Ovary (tissue), 9 donors: ENCODE measurements around the gene PRRG4. TPM values are rescaled to one million over a fixed set of nuclear protein-coding genes. Genes with fewer than 3 reads are reported as not detected.

Experiments
- DNase-seq, 5 donors: peaks; one replicate each; pipeline ENCODE4 v3.0.0-alpha.2; 2019 to 2020
- H3K27ac ChIP-seq, 2 donors: fragments of 200-600 bp; one replicate each; pipeline versions ENCODE4 v1.5.1 to v1.8.0; 2019 to 2022
- H3K27me3 ChIP-seq: fragments of 200-600 bp; one replicate; pipeline ENCODE4 v1.8.0; 2022
- H3K36me3 ChIP-seq: fragments of 200-600 bp; sonication (generic); one replicate; pipeline ENCODE4 v1.5.1; 2019
- H3K4me1 ChIP-seq: one replicate; pipeline ENCODE4 v1.8.1; 2013; ENCODE audit warnings: mild to moderate bottlenecking, moderate library complexity; ENCODE audit not compliant: insufficient read depth
- H3K4me3 ChIP-seq: fragments of 200-600 bp; sonication (generic); one replicate; pipeline ENCODE4 v1.5.1; 2017
- H3K9me3 ChIP-seq, 2 donors: fragments of 200-600 bp in 1 of 2; sonication (generic) in 1 of 2; one replicate each; pipeline versions ENCODE4 v1.5.1 to v1.8.1; 2013 to 2019; ENCODE audit warnings: mild to moderate bottlenecking in 1 of 2, moderate library complexity in 1 of 2
- EP300 ChIP-seq: sonication (generic); formaldehyde crosslinking; IDR thresholded peaks from one replicate; pipeline ENCODE4 v1.6.1; 2017; ENCODE audit warnings: antibody characterized with exemption
- POLR2A ChIP-seq: fragments of 450-650 bp; IDR thresholded peaks from one replicate; pipeline ENCODE4 v1.6.1; 2017; ENCODE audit warnings: antibody characterized with exemption, mild to moderate bottlenecking, moderate library complexity
- WGBS, 3 donors: extraction: QIAGEN DNeasy Blood & Tissue Kit in 1 of 3; methylation state at CpG; one replicate each; pipeline versions ENCODE4 v1.1.5 to v1.1.7; 2013 to 2017; 5-methylcytosine and 5-hydroxymethylcytosine counted together
- intact Hi-C, 4 donors: fragments of 100-400 bp; cut with DNase I; formaldehyde crosslinking; loops; one replicate each; pipeline versions ENCODE4 v1.11.0 to v1.15.1; 2022 to 2023
- polyA plus RNA-seq, 2 donors: library from polyadenylated mRNA; stranded (reverse); fragments of 200-250 nt in 1 of 2; fragments of 350-450 nt in 1 of 2; fragmentation: Illumina TruSeq in 1 of 2; extraction: RNeasy Lipid Tissue Mini Kit (QIAGEN cat#74804) in 1 of 2; gene quantifications; one replicate each; pipeline ENCODE4 v1.2.3, GENCODE V29; 2013 to 2014
- total RNA-seq, 7 donors: library from RNA; depleted of rRNA in 2 of 7; stranded (reverse); fragments of >200 nt in 2 of 7; fragmentation: NEBNext Ultra II Directional in 3 of 7; extraction: Animal tissue kit (Norgen Biotek cat#: 25700) in 3 of 7; gene quantifications; one replicate each; pipeline versions ENCODE4 v1.1.0 to v1.2.4, GENCODE V29; 2016 to 2023
- TF ChIP-seq, protein P1 (sequence below), 3 donors: fragments of 450-650 bp in 2 of 3; fragments of 200-600 bp in 1 of 3; IDR thresholded peaks; one replicate each; pipeline versions ENCODE4 v1.5.1 to v1.8.0; 2016 to 2022; ENCODE audit warnings: antibody characterized with exemption in 3 of 3, mild to moderate bottlenecking in 1 of 3
- donor health status: DM: no; HTN: no; CAD: no; lungs with moderate emphysema.
- donor health status: DM: no; HTN: no; CAD: no.
- donor health status: Bipolar disorder and iron deficiency.
- donor health status: DM: yes; HTN: yes; CAD: no.
- donor health status: DM: no; HTN: no; CAD: no.
- donor health status: DM: yes; HTN: yes; CAD: no.

PRRG4 gene
- total and polyA plus RNA-seq, 9 donors, result 0.17 to 6.5 (median 0.48) TPM

DNA sequence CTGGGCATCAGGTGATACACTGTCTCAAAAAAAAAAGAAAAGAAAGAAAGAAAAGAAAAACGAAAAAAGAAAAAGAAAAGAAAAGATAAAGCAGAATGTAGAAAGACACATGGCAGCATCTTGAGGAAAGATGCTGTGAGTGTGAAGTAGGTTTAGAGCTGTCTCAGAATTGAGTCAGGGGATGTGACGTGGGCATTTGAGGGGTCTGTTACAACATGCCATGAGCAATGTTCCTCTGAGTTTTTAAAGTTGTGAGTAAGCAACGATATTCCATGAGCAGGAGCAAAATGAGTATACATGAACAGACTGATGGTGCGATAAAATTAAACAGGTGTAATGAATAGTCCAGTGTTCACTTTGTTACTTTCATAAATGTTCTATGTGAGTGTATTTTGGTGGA is 51.6 kb downstream of the PRRG4 start:
- Histone ChIP-seq H3K27ac (no peak overlapping the region), H3K36me3 (no peaks in the 10 kb centered on the region), H3K27me3 (no peaks in the 10 kb centered on the region), H3K9me3 (no peaks in the 10 kb centered on the region), H3K4me3 (no peak overlapping the region), H3K4me1 (no peaks in the 10 kb centered on the region)
- WGBS, 3 donors, result 57 to 66% (median 59%) methylated on average over 4 of the region's 4 CpGs
- TF ChIP-seq EP300, result no peak
- no peak for TF ChIP-seq POLR2A
- TF ChIP-seq, protein P1, sequence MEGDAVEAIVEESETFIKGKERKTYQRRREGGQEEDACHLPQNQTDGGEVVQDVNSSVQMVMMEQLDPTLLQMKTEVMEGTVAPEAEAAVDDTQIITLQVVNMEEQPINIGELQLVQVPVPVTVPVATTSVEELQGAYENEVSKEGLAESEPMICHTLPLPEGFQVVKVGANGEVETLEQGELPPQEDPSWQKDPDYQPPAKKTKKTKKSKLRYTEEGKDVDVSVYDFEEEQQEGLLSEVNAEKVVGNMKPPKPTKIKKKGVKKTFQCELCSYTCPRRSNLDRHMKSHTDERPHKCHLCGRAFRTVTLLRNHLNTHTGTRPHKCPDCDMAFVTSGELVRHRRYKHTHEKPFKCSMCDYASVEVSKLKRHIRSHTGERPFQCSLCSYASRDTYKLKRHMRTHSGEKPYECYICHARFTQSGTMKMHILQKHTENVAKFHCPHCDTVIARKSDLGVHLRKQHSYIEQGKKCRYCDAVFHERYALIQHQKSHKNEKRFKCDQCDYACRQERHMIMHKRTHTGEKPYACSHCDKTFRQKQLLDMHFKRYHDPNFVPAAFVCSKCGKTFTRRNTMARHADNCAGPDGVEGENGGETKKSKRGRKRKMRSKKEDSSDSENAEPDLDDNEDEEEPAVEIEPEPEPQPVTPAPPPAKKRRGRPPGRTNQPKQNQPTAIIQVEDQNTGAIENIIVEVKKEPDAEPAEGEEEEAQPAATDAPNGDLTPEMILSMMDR (IDR thresholded peaks at IDR 0.05), result no peak
- DNase-seq, result no peak
- intact Hi-C loops, result no loop called here

DNA sequence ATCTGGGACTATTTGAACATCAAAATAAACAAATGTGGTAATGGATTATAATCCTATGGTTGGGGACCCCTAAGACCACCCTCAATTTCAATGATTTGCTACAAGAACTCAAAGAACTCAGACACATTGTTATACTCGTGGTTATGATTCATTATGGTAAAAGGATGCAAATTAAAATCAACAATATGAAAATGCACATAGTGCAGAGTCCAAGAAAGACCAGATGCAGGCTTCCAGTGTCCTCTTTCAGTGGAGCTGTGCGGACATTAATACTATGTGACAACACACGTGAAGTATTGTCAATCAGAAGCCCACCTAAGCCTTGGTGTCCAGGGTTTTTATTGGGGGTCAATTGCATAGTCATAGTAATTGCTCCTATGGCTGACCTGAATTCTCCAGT is 53.7 kb downstream of the PRRG4 start:
- no peaks in the 10 kb centered on the region for H3K36me3 ChIP-seq
- 63 to 87% (median 69%) methylated on average over 3 of the region's 3 CpGs for WGBS, 3 donors

DNA sequence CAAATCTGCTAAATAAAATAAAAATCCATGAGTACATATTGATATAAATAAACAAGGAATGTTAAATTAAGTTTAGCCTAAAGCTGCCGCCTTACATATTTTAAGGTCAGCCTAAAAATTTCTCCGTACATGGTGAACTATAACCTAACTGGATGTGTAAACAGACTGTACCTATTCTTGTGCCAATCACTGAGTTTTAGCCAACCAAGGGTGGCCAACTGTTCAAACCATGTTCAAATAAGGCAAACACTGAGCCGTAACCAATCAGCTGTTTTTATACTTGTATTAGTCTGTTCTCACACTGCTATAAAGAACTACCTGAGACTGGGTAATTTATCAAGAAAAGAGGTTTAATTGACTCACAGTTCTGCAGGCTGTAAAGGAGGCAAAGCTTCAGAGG is 54.3 kb downstream of the PRRG4 start:
- no peaks in the 10 kb centered on the region for H3K4me1 ChIP-seq
- no peaks in the 10 kb centered on the region for H3K36me3 ChIP-seq
- H3K9me3 ChIP-seq, result no peaks in the 10 kb centered on the region
- intact Hi-C loops, result no loop called here
- 92 to 94% (median 93%) methylated on average over 3 of the region's 3 CpGs for WGBS, 3 donors
- H3K27ac ChIP-seq, result no peak overlapping the region
- no peak for TF ChIP-seq POLR2A
- TF ChIP-seq, protein P1 (IDR thresholded peaks at IDR 0.05), result no peak
- TF ChIP-seq EP300, result no peak
- no peaks in the 10 kb centered on the region for H3K27me3 ChIP-seq
- H3K4me3 ChIP-seq, result no peak overlapping the region
- no peak for DNase-seq

More for the DNA sequence above, 53.7 kb downstream of the PRRG4 start:
- H3K9me3 ChIP-seq, result no peaks in the 10 kb centered on the region
- intact Hi-C loops, result no loop called here
- no peak for TF ChIP-seq EP300
- TF ChIP-seq POLR2A, result no peak
- TF ChIP-seq, protein P1 (IDR thresholded peaks at IDR 0.05), result no peak
- no peak overlapping the region for H3K4me3 ChIP-seq
- no peak for DNase-seq
- H3K27me3 ChIP-seq, result no peaks in the 10 kb centered on the region
- H3K27ac ChIP-seq, result no peak overlapping the region
- H3K4me1 ChIP-seq, result no peaks in the 10 kb centered on the region

DNA sequence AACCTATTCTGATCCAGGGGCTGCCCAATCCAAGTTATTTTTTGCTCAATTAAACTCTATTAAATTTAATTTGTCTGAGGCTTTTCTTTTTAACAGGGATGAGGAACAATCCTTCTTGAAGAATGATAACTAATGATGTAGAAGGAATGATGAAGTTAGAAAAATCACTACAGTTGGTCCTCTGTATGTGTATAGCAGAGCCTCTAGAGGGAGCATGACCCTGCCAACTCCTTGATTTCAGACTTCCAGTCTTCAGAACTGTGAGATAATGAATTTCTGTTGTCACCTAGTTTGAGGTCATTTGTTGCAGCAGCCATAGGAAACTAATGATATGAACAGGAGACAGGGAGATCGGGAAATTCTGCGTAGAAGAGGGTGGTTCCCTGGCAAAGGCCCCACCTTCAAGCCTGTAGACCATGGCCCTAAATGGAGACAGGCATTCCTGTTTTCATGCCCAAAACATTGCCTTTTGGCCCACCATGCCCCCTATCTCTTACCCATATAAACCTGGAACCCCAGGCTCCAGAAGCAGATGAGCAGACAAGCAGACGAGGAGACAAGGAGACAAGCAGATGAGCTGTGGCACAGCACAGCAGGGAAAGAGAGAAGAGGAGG is 55.1 kb downstream of the PRRG4 start:
- no peak for TF ChIP-seq POLR2A
- TF ChIP-seq, protein P1 (IDR thresholded peaks at IDR 0.05), result no peak
- H3K27me3 ChIP-seq, result no peaks in the 10 kb centered on the region
- DNase-seq, result no peak
- H3K27ac ChIP-seq, result no peak overlapping the region
- no peaks in the 10 kb centered on the region for H3K4me1 ChIP-seq
- no peak overlapping the region for H3K4me3 ChIP-seq
- WGBS, 3 donors, result 79 to 88% (median 84%) methylated on average over 3 of the region's 3 CpGs
- intact Hi-C loops, result no loop called here
- H3K9me3 ChIP-seq, result no peaks in the 10 kb centered on the region
- no peaks in the 10 kb centered on the region for H3K36me3 ChIP-seq
